Measurements from ENCODE around the gene CILP2. TPM values are rescaled to one million over a fixed set of nuclear protein-coding genes. Genes with fewer than 3 reads are reported as not detected.

Gene CILP2
- total and polyA plus RNA-seq, 2 donors (not counting 1 experiment from before 2014, with no cell fraction given): 0.10 to 0.66 TPM

- Histone ChIP-seq H3K79me2 (ENCODE audit: control insufficient read depth, insufficient read depth, low read length) (peaks cover 22% of the 10 kb centered on the region), H3K9ac (ENCODE audit: insufficient read depth, low read length) (peak within 1 kb of the TSS; percentile 72), H3K4me3 (replicated peaks in 1 of 4; ENCODE audit: control extremely low read depth in 1 of 4, insufficient read depth in 1 of 4, low read depth in 3 of 4, low read length in 4 of 4) (peak within 1 kb of the TSS; percentile 42 to 98 (median 75)), H4K20me1 (ENCODE audit: control insufficient read depth, extremely low read depth, insufficient read depth, low read length) (no peaks in the 10 kb centered on the region), H3K9me3 (ENCODE audit: control insufficient read depth, insufficient read depth, low read depth, low read length) (no peaks in the 10 kb centered on the region), H3K4me1 (ENCODE audit: control insufficient read depth, extremely low read depth, insufficient read depth, low read length) (no peaks in the 10 kb centered on the region), H2AFZ (ENCODE audit: low read length) (peak within 1 kb of the TSS; percentile 84), H3K36me3 (ENCODE audit: control insufficient read depth, insufficient read depth, low read length) (peaks cover 2% of the 10 kb centered on the region), H3K27me3 (ENCODE audit: control insufficient read depth, insufficient read depth, low read length) (no peaks in the 10 kb centered on the region), H3K4me2 (ENCODE audit: extremely low read depth, insufficient read depth, low read length) (peak within 1 kb of the TSS; percentile 93), H3K27ac (ENCODE audit: insufficient read depth, low read length) (peak within 1 kb of the TSS; percentile 80)
- peak; percentile 87 to 93 for DNase-seq (ENCODE audit: low read depth in 2 of 2)
- TF ChIP-seq EZH2 (IDR thresholded peaks at IDR 0.05; ENCODE audit: low read length, missing control alignments) (no peak), CTCF (conservative IDR thresholded peaks at IDR 0.05 in 1 of 2, IDR thresholded peaks at IDR 0.05 in 1 of 2; ENCODE audit: low read depth in 1 of 2, low read length in 2 of 2) (peak in 1 of 2 donors; percentile 2)
Observed at GRCh38 chr19:19515642-19516519, 22.2 kb upstream of the CILP2 start, which contains the start of gene NDUFA13. NDUFA13 (plus strand) TSS chr19:19516225; CDS start chr19:19516239, 14 bp downstream.

GRCh38 chr19:19517235-19517619 is 20.8 kb upstream of the CILP2 start:
- TF ChIP-seq CTCF (conservative IDR thresholded peaks at IDR 0.05 in 1 of 2, IDR thresholded peaks at IDR 0.05 in 1 of 2; ENCODE audit: low read depth in 1 of 2, low read length in 2 of 2) (no peak), EZH2 (IDR thresholded peaks at IDR 0.05; ENCODE audit: low read length, missing control alignments) (no peak)
- peaks cover 2% of the 10 kb centered on the region for H3K36me3 ChIP-seq (ENCODE audit: control insufficient read depth, insufficient read depth, low read length)
- peak overlapping the region; percentile 66 for H3K4me2 ChIP-seq (ENCODE audit: extremely low read depth, insufficient read depth, low read length)
- no peaks in the 10 kb centered on the region for H3K4me1 ChIP-seq (ENCODE audit: control insufficient read depth, extremely low read depth, insufficient read depth, low read length)
- H3K9me3 ChIP-seq (ENCODE audit: control insufficient read depth, insufficient read depth, low read depth, low read length): no peaks in the 10 kb centered on the region
- H3K9ac ChIP-seq (ENCODE audit: insufficient read depth, low read length): no peak overlapping the region
- no peaks in the 10 kb centered on the region for H3K27me3 ChIP-seq (ENCODE audit: control insufficient read depth, insufficient read depth, low read length)
- DNase-seq (ENCODE audit: low read depth in 2 of 2): no peak
- H3K4me3 ChIP-seq (replicated peaks in 1 of 4; ENCODE audit: control extremely low read depth in 1 of 4, insufficient read depth in 1 of 4, low read depth in 3 of 4, low read length in 4 of 4): peak overlapping the region; percentile 42 to 98 (median 75)
- H3K27ac ChIP-seq (ENCODE audit: insufficient read depth, low read length): no peak overlapping the region
- no peak overlapping the region for H2AFZ ChIP-seq (ENCODE audit: low read length)
- peaks cover 22% of the 10 kb centered on the region for H3K79me2 ChIP-seq (ENCODE audit: control insufficient read depth, insufficient read depth, low read length)
- no peaks in the 10 kb centered on the region for H4K20me1 ChIP-seq (ENCODE audit: control insufficient read depth, extremely low read depth, insufficient read depth, low read length)

- peaks cover 2% of the 10 kb centered on the region for H3K36me3 ChIP-seq (ENCODE audit: control insufficient read depth, insufficient read depth, low read length)
- no peak overlapping the region for H2AFZ ChIP-seq (ENCODE audit: low read length)
- no peaks in the 10 kb centered on the region for H3K9me3 ChIP-seq (ENCODE audit: control insufficient read depth, insufficient read depth, low read depth, low read length)
- no peaks in the 10 kb centered on the region for H4K20me1 ChIP-seq (ENCODE audit: control insufficient read depth, extremely low read depth, insufficient read depth, low read length)
- H3K9ac ChIP-seq (ENCODE audit: insufficient read depth, low read length): no peak overlapping the region
- DNase-seq (ENCODE audit: low read depth in 2 of 2): no peak
- H3K4me2 ChIP-seq (ENCODE audit: extremely low read depth, insufficient read depth, low read length): no peak overlapping the region
- peaks cover 22% of the 10 kb centered on the region for H3K79me2 ChIP-seq (ENCODE audit: control insufficient read depth, insufficient read depth, low read length)
- TF ChIP-seq EZH2 (IDR thresholded peaks at IDR 0.05; ENCODE audit: low read length, missing control alignments) (no peak), CTCF (conservative IDR thresholded peaks at IDR 0.05 in 1 of 2, IDR thresholded peaks at IDR 0.05 in 1 of 2; ENCODE audit: low read depth in 1 of 2, low read length in 2 of 2) (no peak)
- H3K27me3 ChIP-seq (ENCODE audit: control insufficient read depth, insufficient read depth, low read length): no peaks in the 10 kb centered on the region
- no peaks in the 10 kb centered on the region for H3K4me1 ChIP-seq (ENCODE audit: control insufficient read depth, extremely low read depth, insufficient read depth, low read length)
- no peak overlapping the region for H3K27ac ChIP-seq (ENCODE audit: insufficient read depth, low read length)
- H3K4me3 ChIP-seq (replicated peaks in 1 of 4; ENCODE audit: control extremely low read depth in 1 of 4, insufficient read depth in 1 of 4, low read depth in 3 of 4, low read length in 4 of 4): no peak overlapping the region
Observed at GRCh38 chr19:19520989-19521388, 17.1 kb upstream of the CILP2 start.

All from fibroblast of lung (primary cell).